ENCODE measurements around the gene PLG. TPM values are rescaled to one million over a fixed set of nuclear protein-coding genes. Genes with fewer than 3 reads are reported as not detected.
"Not testable (repeated sequence)": the region's sequence is repeated elsewhere in the genome, so short reads cannot be mapped to it uniquely, and the experiment has no call there.

Gene PLG
- total RNA-seq, 1 donor from 2014 or later: not detected

- intact Hi-C loops (cut with DNase I): no loop called here
- TF ChIP-seq CTCF (IDR thresholded peaks at IDR 0.05): no peak
- H3K4me1 ChIP-seq: no peaks in the 10 kb centered on the region
- H3K4me3 ChIP-seq: no peak overlapping the region
- ATAC-seq (no peak), DNase-seq (no peak)
- no peaks in the 10 kb centered on the region for H3K36me3 ChIP-seq
- peaks cover 9% of the 10 kb centered on the region for H3K9me3 ChIP-seq
- no peaks in the 10 kb centered on the region for H3K27me3 ChIP-seq
- H3K27ac ChIP-seq: no peak overlapping the region
Observed at GRCh38 chr6:160795721-160796120, 93.7 kb downstream of the PLG start.

GRCh38 chr6:160798625-160799024 is 96.6 kb downstream of the PLG start:
- no peaks in the 10 kb centered on the region for H3K27me3 ChIP-seq
- peaks cover 9% of the 10 kb centered on the region for H3K9me3 ChIP-seq
- H3K36me3 ChIP-seq: no peaks in the 10 kb centered on the region
- DNase-seq (no peak), ATAC-seq (no peak)
- H3K27ac ChIP-seq: no peak overlapping the region
- no peak for TF ChIP-seq CTCF (IDR thresholded peaks at IDR 0.05)
- H3K4me1 ChIP-seq: no peaks in the 10 kb centered on the region
- no peak overlapping the region for H3K4me3 ChIP-seq
- intact Hi-C loops (cut with DNase I): no loop called here

GRCh38 chr6:160799801-160800506 is 97.9 kb downstream of the PLG start:
- intact Hi-C loops (cut with DNase I): no loop called here
- Histone ChIP-seq H3K27me3 (no peaks in the 10 kb centered on the region), H3K4me1 (no peaks in the 10 kb centered on the region), H3K9me3 (peaks cover 9% of the 10 kb centered on the region), H3K36me3 (no peaks in the 10 kb centered on the region), H3K4me3 (no peak overlapping the region), H3K27ac (no peak overlapping the region)
- no peak for TF ChIP-seq CTCF (IDR thresholded peaks at IDR 0.05)
- DNase-seq: no peak
- no peak for ATAC-seq

GRCh38 chr6:160801418-160801817 is 99.4 kb downstream of the PLG start:
- DNase-seq (no peak), ATAC-seq (no peak)
- intact Hi-C loops (cut with DNase I): no loop called here
- H3K4me1 ChIP-seq: no peaks in the 10 kb centered on the region
- no peak for TF ChIP-seq CTCF (IDR thresholded peaks at IDR 0.05)
- no peaks in the 10 kb centered on the region for H3K27me3 ChIP-seq
- H3K27ac ChIP-seq: no peak overlapping the region
- peaks cover 9% of the 10 kb centered on the region for H3K9me3 ChIP-seq
- no peaks in the 10 kb centered on the region for H3K36me3 ChIP-seq
- H3K4me3 ChIP-seq: no peak overlapping the region

- intact Hi-C loops (cut with DNase I); DNase-seq: not testable (repeated sequence)
Observed at GRCh38 chr6:160802049-160802448, 100.0 kb downstream of the PLG start.

More at GRCh38 chr6:160802049-160802448, 100.0 kb downstream of the PLG start:
- not testable (repeated sequence) for H3K9me3 ChIP-seq, H3K4me1 ChIP-seq, H3K4me3 ChIP-seq, H3K27me3 ChIP-seq, H3K27ac ChIP-seq, H3K36me3 ChIP-seq, ATAC-seq

Other genes with a start within 250 kb of the PLG start
- not detected for gene LPA, start 38.0 kb upstream of the PLG start, total RNA-seq

Data from upper lobe of right lung (tissue), 1 donor.